ENCODE measurements around the gene UROD.

- TF ChIP-seq CTCF (IDR thresholded peaks at IDR 0.05) (no peak), POLR2AphosphoS5 (IDR thresholded peaks at IDR 0.05) (no peak), POLR2A (IDR thresholded peaks at IDR 0.05) (no peak)
Measured at GRCh38 chr1:45013551-45014209, 1.6 kb downstream of the UROD start.
